HEK293 (cell line): Measurements from ENCODE around the gene IFNGR1.

Experiments
- CTCF ChIA-PET: fragments of 350-600 bp; formaldehyde crosslinking; extraction: SDS; loops from one replicate; lab custom pipeline; 2021; ENCODE audit warnings: antibody characterized with exemption; lab: Yijun Ruan, JAX
- POLR2A ChIA-PET: fragments of 300-600 bp; formaldehyde crosslinking; extraction: SDS; loops from one replicate; lab custom pipeline; 2020; ENCODE audit warnings: antibody characterized with exemption, inconsistent platforms; lab: Yijun Ruan, JAX
- H3K27ac ChIP-seq: fragments of 200-500 bp; sonication (Bioruptor generic); 2 replicates; pipeline ENCODE4 v1.5.1; 2014; ENCODE audit warnings: low read depth, low read length, control low read depth, inconsistent platforms; ENCODE audit errors: extremely low read depth
- H3K36me3 ChIP-seq, 2 experiments: fragments of 200-500 bp in 1 of 2; sonication (Bioruptor generic) in 1 of 2; 1 replicate in 1 of 2; 2 replicates in 1 of 2; pipeline ENCODE4 v1.5.1; 2014 to 2017; ENCODE audit warnings: inconsistent platforms in 2 of 2, low read length in 2 of 2; ENCODE audit not compliant: control insufficient read depth in 2 of 2, insufficient read depth in 1 of 2
- H3K4me1 ChIP-seq: fragments of 200-500 bp; sonication (Bioruptor generic); 2 replicates; pipeline ENCODE4 v1.5.1; 2014; ENCODE audit warnings: mild to moderate bottlenecking, low read length, inconsistent platforms; ENCODE audit not compliant: control insufficient read depth, insufficient read depth
- H3K4me3 ChIP-seq: 2 replicates; pipeline ENCODE4 v1.5.1; 2011; ENCODE audit warnings: low read depth, mild to moderate bottlenecking, control low read depth, low read length, moderate library complexity
- H3K9me3 ChIP-seq: fragments of 200-500 bp; sonication (Bioruptor generic); 2 replicates; pipeline ENCODE4 v1.5.1; 2014; ENCODE audit warnings: low read depth, low read length, inconsistent platforms; ENCODE audit not compliant: control insufficient read depth, insufficient read depth
- FEZF1 ChIP-seq: fragments of 450-650 bp; formaldehyde crosslinking; IDR thresholded peaks from 2 replicates; pipeline ENCODE4 v1.5.1; 2016; ENCODE audit warnings: missing biosample characterization, missing genetic modification characterization
- GLI2 ChIP-seq: fragments of 450-650 bp; formaldehyde crosslinking; IDR thresholded peaks from 2 replicates; pipeline ENCODE4; 2017; ENCODE audit warnings: missing biosample characterization, missing genetic modification characterization, low read depth, borderline replicate concordance
- GLI4 ChIP-seq: fragments of 450-650 bp; formaldehyde crosslinking; IDR thresholded peaks from 2 replicates; pipeline ENCODE4 v1.5.1; 2016; ENCODE audit warnings: missing biosample characterization, missing genetic modification characterization
- GLIS1 ChIP-seq: fragments of 450-650 bp; formaldehyde crosslinking; IDR thresholded peaks from 2 replicates; pipeline ENCODE4 v1.5.1; 2016; ENCODE audit warnings: missing biosample characterization, missing genetic modification characterization
- GLIS2 ChIP-seq: fragments of 450-650 bp; formaldehyde crosslinking; IDR thresholded peaks from 2 replicates; pipeline ENCODE4 v1.5.1; 2016; ENCODE audit warnings: missing biosample characterization, missing genetic modification characterization
- KLF8 ChIP-seq: fragments of 450-650 bp; formaldehyde crosslinking; IDR thresholded peaks from 2 replicates; pipeline ENCODE4 v1.5.1; 2016; ENCODE audit warnings: missing biosample characterization, missing genetic modification characterization
- RBAK ChIP-seq: fragments of 450-650 bp; formaldehyde crosslinking; IDR thresholded peaks from 2 replicates; pipeline ENCODE4 v1.5.1; 2016; ENCODE audit warnings: missing biosample characterization, missing genetic modification characterization
- TCF7L2 ChIP-seq: IDR thresholded peaks from 2 replicates; pipeline ENCODE4 v1.6.1; 2011; ENCODE audit warnings: low read depth, mild to moderate bottlenecking, inconsistent platforms, low read length, moderate library complexity, borderline replicate concordance
- TRIM28 ChIP-seq: IDR thresholded peaks from 2 replicates; pipeline ENCODE4 v1.6.1; 2011; ENCODE audit warnings: low read length, control low read depth, borderline replicate concordance
- ZEB2 ChIP-seq: fragments of 450-650 bp; formaldehyde crosslinking; IDR thresholded peaks from 2 replicates; pipeline ENCODE4 v1.5.1; 2016; ENCODE audit warnings: missing biosample characterization, missing genetic modification characterization
- ZNF10 ChIP-seq: fragments of 450-650 bp; formaldehyde crosslinking; IDR thresholded peaks from 2 replicates; pipeline ENCODE4 v1.5.1; 2017; ENCODE audit warnings: missing biosample characterization, missing genetic modification characterization
- ZNF16 ChIP-seq: fragments of 450-650 bp; formaldehyde crosslinking; IDR thresholded peaks from 2 replicates; pipeline ENCODE4 v1.5.1; 2016; ENCODE audit warnings: low read depth, missing biosample characterization, missing genetic modification characterization
- ZNF19 ChIP-seq: fragments of 450-650 bp; formaldehyde crosslinking; IDR thresholded peaks from 2 replicates; pipeline ENCODE4; 2016; ENCODE audit warnings: missing biosample characterization, missing genetic modification characterization, low read depth
- ZNF302 ChIP-seq: fragments of 450-650 bp; formaldehyde crosslinking; IDR thresholded peaks from 2 replicates; pipeline ENCODE4 v1.5.1; 2016; ENCODE audit warnings: missing biosample characterization, missing genetic modification characterization, low read depth
- ZNF324 ChIP-seq: fragments of 450-650 bp; formaldehyde crosslinking; IDR thresholded peaks from 2 replicates; pipeline ENCODE4 v1.5.1; 2016; ENCODE audit warnings: missing biosample characterization, missing genetic modification characterization
- ZNF391 ChIP-seq: fragments of 450-650 bp; formaldehyde crosslinking; IDR thresholded peaks from 2 replicates; pipeline ENCODE4 v1.5.1; 2016; ENCODE audit warnings: low read depth, missing biosample characterization, missing genetic modification characterization, borderline replicate concordance
- ZNF416 ChIP-seq: fragments of 450-650 bp; formaldehyde crosslinking; IDR thresholded peaks from 2 replicates; pipeline ENCODE4 v1.5.1; 2016; ENCODE audit warnings: missing biosample characterization, missing genetic modification characterization
- ZNF426 ChIP-seq: fragments of 450-650 bp; formaldehyde crosslinking; IDR thresholded peaks from 2 replicates; pipeline ENCODE4 v1.5.1; 2017; ENCODE audit warnings: missing biosample characterization, missing genetic modification characterization, mild to moderate bottlenecking, inconsistent platforms, moderate library complexity
- ZNF555 ChIP-seq: fragments of 450-650 bp; formaldehyde crosslinking; conservative IDR thresholded peaks from 2 replicates; pipeline ENCODE4 v1.5.1; 2017; ENCODE audit warnings: missing biosample characterization, mild to moderate bottlenecking, missing genetic modification characterization, inconsistent platforms
- ZNF704 ChIP-seq: fragments of 450-650 bp; formaldehyde crosslinking; IDR thresholded peaks from 2 replicates; pipeline ENCODE4 v1.5.1; 2016; ENCODE audit warnings: missing biosample characterization, missing genetic modification characterization
- ZNF707 ChIP-seq: fragments of 450-650 bp; formaldehyde crosslinking; IDR thresholded peaks from 2 replicates; pipeline ENCODE4 v1.5.1; 2016; ENCODE audit warnings: missing biosample characterization, missing genetic modification characterization
- ZNF776 ChIP-seq: fragments of 450-650 bp; formaldehyde crosslinking; IDR thresholded peaks from 2 replicates; pipeline ENCODE4 v1.5.0; 2017; ENCODE audit warnings: missing biosample characterization, missing genetic modification characterization, borderline replicate concordance
- ZNF792 ChIP-seq: fragments of 450-650 bp; formaldehyde crosslinking; IDR thresholded peaks from 2 replicates; pipeline ENCODE4 v1.5.1; 2016; ENCODE audit warnings: missing biosample characterization, missing genetic modification characterization
- ZSCAN23 ChIP-seq: fragments of 450-650 bp; formaldehyde crosslinking; IDR thresholded peaks from 2 replicates; pipeline ENCODE4 v1.5.1; 2016; ENCODE audit warnings: missing biosample characterization, missing genetic modification characterization
- TF ChIP-seq, protein P1 (sequence below): fragments of 450-650 bp; formaldehyde crosslinking; conservative IDR thresholded peaks from 2 replicates; pipeline ENCODE4 v1.5.1; 2016; ENCODE audit warnings: low read depth, missing biosample characterization, missing genetic modification characterization
- TF ChIP-seq, protein P2 (sequence below): fragments of 450-650 bp; formaldehyde crosslinking; IDR thresholded peaks from 2 replicates; pipeline ENCODE4 v1.5.1; 2017; ENCODE audit warnings: missing biosample characterization, missing genetic modification characterization
- TF ChIP-seq, protein P3 (sequence below): fragments of 450-650 bp; formaldehyde crosslinking; IDR thresholded peaks from 2 replicates; pipeline ENCODE4 v1.5.1; 2016; ENCODE audit warnings: missing biosample characterization, missing genetic modification characterization

IFNGR1 gene

GRCh38 chr6:137176729-137177128, 42.5 kb downstream of the IFNGR1 start (continued):
- TF ChIP-seq GLIS2 (tag by site-specific recombination) (no peak), TCF7L2 (no peak)

DNA sequence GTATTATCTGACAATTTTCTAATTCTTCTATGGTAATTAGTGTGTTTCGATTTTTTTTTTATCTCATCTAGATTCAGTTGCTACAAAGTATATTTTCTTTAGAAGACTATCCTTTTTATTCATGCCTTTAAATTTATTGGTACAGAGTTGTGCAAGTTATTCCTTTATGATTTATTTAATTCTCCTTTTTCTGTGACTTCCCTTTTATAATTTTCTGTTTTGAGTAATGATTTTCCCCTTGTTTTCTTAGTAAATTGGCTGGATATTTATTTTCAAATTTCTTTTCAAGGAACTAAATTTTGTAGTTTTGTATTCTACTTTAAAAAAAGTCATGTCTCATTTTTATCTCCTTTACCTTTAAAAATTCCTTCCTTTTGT, 43.3 kb downstream of the IFNGR1 start:
- Histone ChIP-seq H3K4me3 (no peak overlapping the region), H3K36me3 (no peaks in the 10 kb centered on the region), H3K4me1 (no peaks in the 10 kb centered on the region), H3K9me3 (no peaks in the 10 kb centered on the region), H3K27ac (no peak overlapping the region)
- POLR2A ChIA-PET: no interaction called here
- no peak for TF ChIP-seq ZNF707
- no peak for TF ChIP-seq ZNF416 (tag by site-specific recombination)
- TF ChIP-seq ZNF302 (tag by site-specific recombination): no peak
- TF ChIP-seq, protein P1, sequence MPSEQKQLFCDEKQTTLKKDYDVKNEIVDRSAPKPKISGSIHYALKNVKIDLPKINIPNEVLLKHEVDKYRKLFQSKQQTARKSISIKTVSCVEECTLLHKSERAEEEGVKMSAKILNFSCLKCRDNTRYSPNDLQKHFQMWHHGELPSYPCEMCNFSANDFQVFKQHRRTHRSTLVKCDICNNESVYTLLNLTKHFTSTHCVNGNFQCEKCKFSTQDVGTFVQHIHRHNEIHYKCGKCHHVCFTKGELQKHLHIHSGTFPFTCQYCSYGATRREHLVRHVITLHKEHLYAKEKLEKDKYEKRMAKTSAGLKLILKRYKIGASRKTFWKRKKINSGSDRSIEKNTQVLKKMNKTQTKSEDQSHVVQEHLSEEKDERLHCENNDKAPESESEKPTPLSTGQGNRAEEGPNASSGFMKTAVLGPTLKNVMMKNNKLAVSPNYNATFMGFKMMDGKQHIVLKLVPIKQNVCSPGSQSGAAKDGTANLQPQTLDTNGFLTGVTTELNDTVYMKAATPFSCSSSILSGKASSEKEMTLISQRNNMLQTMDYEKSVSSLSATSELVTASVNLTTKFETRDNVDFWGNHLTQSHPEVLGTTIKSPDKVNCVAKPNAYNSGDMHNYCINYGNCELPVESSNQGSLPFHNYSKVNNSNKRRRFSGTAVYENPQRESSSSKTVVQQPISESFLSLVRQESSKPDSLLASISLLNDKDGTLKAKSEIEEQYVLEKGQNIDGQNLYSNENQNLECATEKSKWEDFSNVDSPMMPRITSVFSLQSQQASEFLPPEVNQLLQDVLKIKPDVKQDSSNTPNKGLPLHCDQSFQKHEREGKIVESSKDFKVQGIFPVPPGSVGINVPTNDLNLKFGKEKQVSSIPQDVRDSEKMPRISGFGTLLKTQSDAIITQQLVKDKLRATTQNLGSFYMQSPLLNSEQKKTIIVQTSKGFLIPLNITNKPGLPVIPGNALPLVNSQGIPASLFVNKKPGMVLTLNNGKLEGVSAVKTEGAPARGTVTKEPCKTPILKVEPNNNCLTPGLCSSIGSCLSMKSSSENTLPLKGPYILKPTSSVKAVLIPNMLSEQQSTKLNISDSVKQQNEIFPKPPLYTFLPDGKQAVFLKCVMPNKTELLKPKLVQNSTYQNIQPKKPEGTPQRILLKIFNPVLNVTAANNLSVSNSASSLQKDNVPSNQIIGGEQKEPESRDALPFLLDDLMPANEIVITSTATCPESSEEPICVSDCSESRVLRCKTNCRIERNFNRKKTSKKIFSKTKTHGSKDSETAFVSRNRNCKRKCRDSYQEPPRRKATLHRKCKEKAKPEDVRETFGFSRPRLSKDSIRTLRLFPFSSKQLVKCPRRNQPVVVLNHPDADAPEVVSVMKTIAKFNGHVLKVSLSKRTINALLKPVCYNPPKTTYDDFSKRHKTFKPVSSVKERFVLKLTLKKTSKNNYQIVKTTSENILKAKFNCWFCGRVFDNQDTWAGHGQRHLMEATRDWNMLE (tag by site-specific recombination): no peak
- TF ChIP-seq ZEB2 (tag by site-specific recombination): no peak
- no peak for TF ChIP-seq GLI4 (tag by site-specific recombination)
- no peak for TF ChIP-seq ZNF391 (tag by site-specific recombination)
- no peak for TF ChIP-seq ZNF776
- no peak for TF ChIP-seq ZNF792 (tag by site-specific recombination)
- TF ChIP-seq ZSCAN23 (tag by site-specific recombination): no peak
- no peak for TF ChIP-seq TRIM28
- CTCF ChIA-PET: no interaction called here

DNA sequence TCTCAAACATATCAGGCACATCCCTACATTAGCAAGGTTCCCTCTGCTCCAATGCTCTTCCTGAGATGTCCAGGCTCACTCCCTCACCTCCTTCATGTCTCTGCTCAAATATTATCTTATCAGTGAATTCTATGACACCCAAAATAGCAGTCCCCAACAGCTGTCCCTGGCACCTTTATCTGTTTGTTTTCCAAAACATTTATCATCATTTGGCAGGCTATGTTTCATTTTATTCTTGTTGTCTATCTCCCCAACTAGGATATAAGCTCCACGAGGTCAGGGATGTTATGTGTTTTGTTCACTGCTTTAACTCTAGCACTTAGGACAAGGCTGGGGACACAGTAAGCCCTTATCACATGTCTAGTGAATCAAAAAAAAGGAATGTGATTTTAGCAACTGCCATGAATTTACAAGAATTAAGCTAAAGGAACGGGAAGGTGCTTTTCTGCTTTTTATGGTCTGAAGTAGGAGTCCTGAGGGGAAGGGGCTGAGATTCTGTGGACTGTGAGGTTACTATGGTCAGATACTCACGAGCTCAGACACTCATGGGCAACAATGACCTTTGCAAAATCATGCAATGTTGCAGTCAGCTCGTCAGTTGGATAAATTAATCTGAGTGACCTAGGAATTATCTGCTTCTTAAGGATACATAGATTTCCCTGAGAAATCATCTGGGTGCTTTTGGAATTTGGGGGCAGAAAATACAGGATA, 43.9 kb downstream of the IFNGR1 start:
- ChIA-PET POLR2A (no interaction called here), CTCF (no interaction called here)
- H3K9me3 ChIP-seq: no peaks in the 10 kb centered on the region
- TF ChIP-seq, protein P2, sequence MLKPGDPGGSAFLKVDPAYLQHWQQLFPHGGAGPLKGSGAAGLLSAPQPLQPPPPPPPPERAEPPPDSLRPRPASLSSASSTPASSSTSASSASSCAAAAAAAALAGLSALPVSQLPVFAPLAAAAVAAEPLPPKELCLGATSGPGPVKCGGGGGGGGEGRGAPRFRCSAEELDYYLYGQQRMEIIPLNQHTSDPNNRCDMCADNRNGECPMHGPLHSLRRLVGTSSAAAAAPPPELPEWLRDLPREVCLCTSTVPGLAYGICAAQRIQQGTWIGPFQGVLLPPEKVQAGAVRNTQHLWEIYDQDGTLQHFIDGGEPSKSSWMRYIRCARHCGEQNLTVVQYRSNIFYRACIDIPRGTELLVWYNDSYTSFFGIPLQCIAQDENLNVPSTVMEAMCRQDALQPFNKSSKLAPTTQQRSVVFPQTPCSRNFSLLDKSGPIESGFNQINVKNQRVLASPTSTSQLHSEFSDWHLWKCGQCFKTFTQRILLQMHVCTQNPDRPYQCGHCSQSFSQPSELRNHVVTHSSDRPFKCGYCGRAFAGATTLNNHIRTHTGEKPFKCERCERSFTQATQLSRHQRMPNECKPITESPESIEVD: no peak
- TF ChIP-seq ZNF19 (tag by site-specific recombination): no peak
- TF ChIP-seq ZNF324 (tag by site-specific recombination): no peak
- TF ChIP-seq KLF8 (tag by site-specific recombination): no peak
- TF ChIP-seq GLI2 (tag by site-specific recombination): no peak
- TF ChIP-seq, protein P3, sequence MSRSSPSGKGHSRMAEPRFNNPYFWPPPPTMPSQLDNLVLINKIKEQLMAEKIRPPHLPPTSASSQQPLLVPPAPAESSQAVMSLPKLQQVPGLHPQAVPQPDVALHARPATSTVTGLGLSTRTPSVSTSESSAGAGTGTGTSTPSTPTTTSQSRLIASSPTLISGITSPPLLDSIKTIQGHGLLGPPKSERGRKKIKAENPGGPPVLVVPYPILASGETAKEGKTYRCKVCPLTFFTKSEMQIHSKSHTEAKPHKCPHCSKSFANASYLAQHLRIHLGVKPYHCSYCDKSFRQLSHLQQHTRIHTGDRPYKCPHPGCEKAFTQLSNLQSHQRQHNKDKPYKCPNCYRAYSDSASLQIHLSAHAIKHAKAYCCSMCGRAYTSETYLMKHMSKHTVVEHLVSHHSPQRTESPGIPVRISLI (tag by site-specific recombination): no peak
- no peak for TF ChIP-seq ZNF555
- TF ChIP-seq RBAK (tag by site-specific recombination): no peak
- no peak for TF ChIP-seq FEZF1
- no peak for TF ChIP-seq GLIS1
- no peak for TF ChIP-seq ZNF16
- no peak for TF ChIP-seq ZNF10 (tag by site-specific recombination)
- no peak for TF ChIP-seq ZNF426 (tag by site-specific recombination)
- TF ChIP-seq ZNF704 (tag by site-specific recombination): no peak

More for the DNA sequence above, 43.9 kb downstream of the IFNGR1 start:
- no peaks in the 10 kb centered on the region for H3K4me1 ChIP-seq
- no peak overlapping the region for H3K27ac ChIP-seq
- H3K36me3 ChIP-seq: no peaks in the 10 kb centered on the region
- no peak overlapping the region for H3K4me3 ChIP-seq
